AG04449 (cell line): Measurements from ENCODE around the gene AFF2.

ENCODE experiments used
- CTCF ChIA-PET: fragments of 350-600 bp; formaldehyde crosslinking; extraction: SDS; loops from one replicate; lab custom pipeline; 2021; ENCODE audit warnings: antibody characterized with exemption; lab: Yijun Ruan, JAX
- POLR2A ChIA-PET: fragments of 400-600, 350-600 bp; formaldehyde crosslinking; extraction: SDS; loops from one replicate; lab custom pipeline; 2020; ENCODE audit warnings: antibody characterized with exemption, inconsistent platforms; lab: Yijun Ruan, JAX
- DNase-seq: peaks from one replicate; pipeline ENCODE4 v3.0.0-alpha.2; 2010; ENCODE audit warnings: low read depth, low spot score
- H3K4me3 ChIP-seq: 2 replicates; pipeline ENCODE4 v1.5.1; 2011; ENCODE audit warnings: low read depth, mild to moderate bottlenecking, control low read depth, low read length
- CTCF ChIP-seq: IDR thresholded peaks from one replicate; pipeline ENCODE4 v1.5.1; 2011; ENCODE audit warnings: mild to moderate bottlenecking, moderate library complexity, low read length, control low read depth, inconsistent platforms; ENCODE audit not compliant: insufficient read depth; ENCODE audit errors: missing control alignments

The AFF2 gene

GRCh38 chrX:148540114-148540513 is 39.7 kb downstream of the AFF2 start:
- CTCF ChIA-PET, result interaction anchor here (0.6 to 1.9 kb wide), 4 partner anchors 10 to 868 kb away, joined by 3 to 9 read pairs (median 6); no protein-coding TSS in a partner anchor
- no peak for TF ChIP-seq CTCF
- DNase-seq, result no peak
- H3K4me3 ChIP-seq, result no peak overlapping the region
- POLR2A ChIA-PET, result no interaction called here

- TF ChIP-seq CTCF, result no peak
- CTCF ChIA-PET, result interaction anchor here (0.6 to 1.9 kb wide), 3 partner anchors 11 to 869 kb away, joined by 3 to 9 read pairs (median 4); no protein-coding TSS in a partner anchor
- H3K4me3 ChIP-seq, result no peak overlapping the region
- no peak for DNase-seq
- POLR2A ChIA-PET, result no interaction called here
Measured at GRCh38 chrX:148540671-148541583, 40.5 kb downstream of the AFF2 start.

- no peak for DNase-seq
- TF ChIP-seq CTCF, result no peak
- H3K4me3 ChIP-seq, result no peak overlapping the region
- ChIA-PET POLR2A (no interaction called here), CTCF (interaction anchor here (1.9 kb wide), 1 partner anchor 12 kb away, joined by 9 read pairs; no protein-coding TSS in a partner anchor)
Measured at GRCh38 chrX:148541584-148541940, 41.1 kb downstream of the AFF2 start.

- POLR2A ChIA-PET, result no interaction called here
Measured at GRCh38 chrX:148542481-148543255, 42.3 kb downstream of the AFF2 start.

GRCh38 chrX:148552775-148553174 is 52.4 kb downstream of the AFF2 start:
- DNase-seq, result no peak

More at GRCh38 chrX:148542481-148543255, 42.3 kb downstream of the AFF2 start:
- no peak for DNase-seq
- H3K4me3 ChIP-seq, result no peak overlapping the region
- CTCF ChIA-PET, result no interaction called here
- no peak for TF ChIP-seq CTCF

More at GRCh38 chrX:148552775-148553174, 52.4 kb downstream of the AFF2 start:
- no peak for TF ChIP-seq CTCF
- ChIA-PET POLR2A (no interaction called here), CTCF (interaction anchor here (1.0 kb wide), 1 partner anchor 134 kb away, joined by 3 read pairs; no protein-coding TSS in a partner anchor)
- H3K4me3 ChIP-seq, result no peak overlapping the region
